NCI-H524 treated with DMSO at 0.1 percent for 48 hours (cell line): ENCODE data around the gene SASH1.

Experiments
- DNase-seq: peaks from one replicate; lab custom pipeline; 2025; lab: John Stamatoyannopoulos, UW

Gene SASH1

DNA sequence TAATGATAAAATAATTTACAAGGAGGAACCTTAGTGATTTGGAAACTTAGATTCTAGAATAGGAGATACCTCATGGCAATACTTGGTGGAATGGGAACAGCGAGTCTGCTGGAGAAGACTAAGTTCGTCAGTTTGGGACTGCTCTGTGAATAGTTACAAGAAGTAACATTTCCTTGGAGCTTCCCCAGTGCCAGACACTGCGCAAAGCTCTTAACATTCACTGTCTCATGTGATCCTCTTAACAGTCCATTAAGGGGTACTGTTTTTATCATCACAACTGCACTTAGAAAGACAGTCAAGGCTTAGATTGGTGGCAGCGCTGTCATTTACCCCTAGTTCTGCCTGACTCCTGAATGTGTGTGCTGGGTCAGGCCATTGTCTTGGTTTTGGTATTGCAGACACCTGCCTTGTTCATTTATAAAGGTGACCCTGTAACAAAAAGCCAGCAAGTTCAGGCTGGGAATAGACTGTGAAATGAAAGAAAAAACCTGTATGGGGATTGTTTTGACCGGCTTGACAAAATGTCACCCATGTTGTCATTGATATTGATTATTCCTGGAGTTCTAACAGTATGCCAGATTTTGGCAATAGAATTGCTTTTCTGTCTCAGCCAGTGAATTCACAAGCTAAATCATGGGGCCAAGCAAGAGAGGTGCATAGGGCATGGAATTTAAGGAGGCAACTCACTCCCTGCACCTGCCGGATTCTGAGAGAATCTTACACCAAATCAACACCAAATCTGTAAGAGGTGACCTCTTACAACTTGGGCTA lies 118.4 kb downstream of the SASH1 start:
- DNase-seq = no peak

DNA sequence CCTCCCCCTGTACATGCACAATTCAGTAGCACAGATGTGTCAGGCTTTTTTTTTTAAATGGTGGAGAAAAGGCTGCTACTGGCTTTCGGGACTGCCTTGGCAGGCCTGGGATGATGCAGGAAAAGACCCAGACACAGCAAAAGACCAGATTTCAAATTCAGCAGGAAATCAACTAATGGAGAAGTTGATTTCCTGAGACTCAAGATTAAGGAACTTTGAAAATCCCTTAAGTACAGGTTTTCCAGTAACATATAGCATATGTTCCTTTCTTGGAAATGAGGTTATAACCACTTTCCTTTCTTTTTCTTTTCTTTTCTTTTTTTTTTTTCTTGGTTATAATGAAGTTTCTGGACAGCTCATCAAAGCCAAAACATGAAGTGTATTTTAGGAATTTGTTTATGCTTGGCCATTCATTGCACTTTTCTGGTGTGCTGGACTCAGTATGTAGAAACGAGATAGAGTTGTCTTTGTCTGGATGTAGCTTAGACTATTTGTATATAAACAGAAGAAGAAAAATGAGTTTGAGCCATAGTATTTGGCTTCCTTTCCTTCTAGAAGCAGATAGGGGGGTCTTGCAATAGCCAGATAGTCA lies 119.4 kb downstream of the SASH1 start:
- no peak for DNase-seq

DNA sequence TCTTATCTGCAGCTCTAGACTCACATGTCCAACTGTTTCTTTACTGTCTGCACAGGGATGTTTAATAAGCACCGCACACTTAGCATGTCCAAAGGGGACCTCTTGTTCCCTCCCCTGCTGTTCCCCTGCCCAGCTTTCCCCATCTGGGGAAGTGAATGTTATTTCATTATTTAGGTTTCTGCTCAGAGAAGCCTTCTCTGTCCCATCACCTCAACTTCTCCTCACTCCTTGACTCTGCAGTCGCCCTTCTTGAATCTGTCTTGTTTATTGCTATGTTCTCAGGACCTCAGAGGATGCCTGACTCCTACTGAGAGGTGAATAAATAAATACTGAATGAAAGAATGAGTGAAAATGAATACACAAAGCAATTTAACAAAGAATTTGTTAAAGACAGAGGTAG lies 121.0 kb downstream of the SASH1 start:
- peak; percentile 12 for DNase-seq

DNA sequence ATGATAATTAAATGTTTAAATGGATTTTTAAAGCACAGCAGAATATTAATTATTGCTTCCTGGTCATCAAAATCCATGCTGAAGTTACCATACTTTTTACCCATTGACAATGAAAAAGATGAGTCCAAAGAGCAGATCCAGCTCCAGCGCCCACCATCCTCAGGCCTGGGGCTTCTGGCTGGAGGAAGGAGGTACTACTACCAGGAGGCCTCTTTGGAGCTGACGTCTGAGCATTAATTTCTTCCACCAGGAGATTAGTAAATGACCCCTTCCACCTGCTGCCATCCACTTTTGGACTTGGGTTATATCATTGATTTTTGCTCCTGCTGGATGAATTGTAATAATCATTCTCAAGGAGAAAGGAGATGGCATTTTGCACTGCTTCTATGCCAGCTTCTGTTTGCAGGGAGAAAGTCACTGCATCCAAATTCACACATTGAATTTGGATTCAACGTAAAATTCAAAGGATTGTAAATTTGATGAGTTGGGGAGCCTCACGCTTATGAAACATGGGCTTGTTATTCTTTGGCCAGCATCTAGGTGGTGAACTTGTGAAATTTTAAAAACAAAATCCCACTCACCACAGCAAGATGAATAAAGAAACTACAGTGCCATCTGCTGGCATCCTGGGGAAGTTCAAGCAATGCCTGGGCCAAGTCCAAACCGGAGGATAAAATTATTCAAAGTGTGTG lies 121.8 kb downstream of the SASH1 start:
- DNase-seq = peak; percentile 87

DNA sequence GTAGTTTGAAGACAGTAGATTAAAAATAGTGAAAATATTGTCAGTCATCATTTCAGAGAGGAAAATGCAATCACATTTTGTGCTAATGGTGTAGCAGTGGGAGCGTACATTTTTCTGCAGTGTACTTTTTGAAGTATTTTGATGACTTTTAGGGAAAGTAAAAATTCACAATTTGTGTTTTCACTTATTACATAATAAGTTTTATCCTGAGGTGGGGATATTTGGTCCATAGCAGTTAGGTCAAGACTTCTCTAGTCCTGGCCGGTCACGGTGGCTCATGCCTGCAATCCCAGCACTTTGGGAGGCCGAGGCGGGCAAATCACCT lies 122.3 kb downstream of the SASH1 start:
- DNase-seq = no peak

DNA sequence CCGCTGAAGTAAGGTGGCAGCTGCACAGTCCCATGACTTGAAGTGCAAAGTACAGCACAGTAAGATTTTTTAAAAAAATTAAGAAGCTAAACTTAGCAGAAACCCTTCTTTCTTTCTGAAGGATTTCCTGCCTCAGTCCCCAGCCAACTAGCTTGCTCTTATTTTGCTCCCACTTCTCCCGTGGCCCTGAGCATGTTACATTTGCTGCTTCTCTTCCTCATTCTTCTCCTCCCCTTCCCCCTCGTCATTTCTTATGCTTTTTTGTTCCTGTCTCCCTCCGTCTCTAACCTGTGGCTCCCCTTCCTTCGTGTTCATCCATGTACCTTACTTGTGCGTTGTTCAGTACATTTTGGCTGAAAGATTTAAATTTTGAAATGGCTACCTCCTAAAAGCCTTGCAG lies 123.0 kb downstream of the SASH1 start:
- no peak for DNase-seq

DNA sequence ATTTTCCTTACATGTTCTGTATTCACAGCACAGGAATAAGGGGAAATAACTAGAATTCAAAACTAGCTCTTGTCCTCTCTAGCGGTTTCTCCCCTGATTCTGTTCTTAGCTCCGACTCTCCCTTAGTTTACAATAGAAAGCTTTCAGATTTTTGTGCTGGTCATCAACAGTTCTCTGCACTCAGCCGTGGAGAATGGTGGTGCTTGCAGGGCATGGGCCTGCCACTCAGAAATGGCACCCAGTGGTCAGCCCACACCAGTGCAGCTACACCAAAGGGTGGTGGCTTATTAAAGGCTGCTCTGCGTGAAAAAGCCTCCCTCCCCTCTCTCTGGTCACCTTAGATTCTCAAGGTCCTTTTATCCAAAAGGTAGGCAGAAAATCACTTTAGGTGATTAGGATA lies 123.5 kb downstream of the SASH1 start:
- DNase-seq = no peak

DNA sequence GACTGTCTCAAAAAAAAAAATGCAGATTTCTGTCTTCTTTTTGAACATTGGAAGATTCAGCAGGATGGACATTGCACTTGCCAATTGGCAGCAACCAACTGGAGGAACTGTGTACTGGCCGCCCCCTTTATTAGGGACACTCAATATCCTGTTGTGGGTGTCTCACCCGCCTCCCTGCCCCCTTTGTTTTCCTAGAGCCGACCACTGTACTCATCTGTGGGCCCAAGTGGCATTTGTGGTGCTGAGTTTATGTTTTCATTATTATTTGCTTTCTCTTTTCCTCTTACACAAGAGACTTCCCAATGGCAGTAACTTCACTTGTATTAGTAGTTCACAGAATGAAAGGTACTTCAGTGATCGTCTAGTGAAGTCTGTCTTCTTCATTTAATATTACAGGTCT lies 125.3 kb downstream of the SASH1 start:
- DNase-seq = no peak

DNA sequence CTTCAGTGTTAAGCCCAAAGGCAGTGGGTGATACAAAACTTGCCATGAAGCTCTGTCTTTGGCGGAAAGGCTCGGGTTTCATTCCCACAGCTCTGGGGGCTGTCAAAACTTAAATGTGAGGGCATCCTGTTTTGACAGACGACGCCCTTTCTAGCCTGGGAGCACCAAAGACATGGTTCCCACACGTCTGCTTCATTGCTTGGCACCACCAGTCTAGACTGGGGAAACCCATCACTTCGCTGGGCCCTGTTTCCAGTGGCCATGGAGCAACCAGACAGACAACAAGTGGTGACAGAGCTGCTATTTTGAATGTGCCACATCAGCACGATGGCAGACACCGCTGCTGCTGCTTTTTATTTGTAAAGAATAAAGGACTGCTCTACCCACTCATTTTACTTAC lies 127.5 kb downstream of the SASH1 start:
- DNase-seq = no peak

DNA sequence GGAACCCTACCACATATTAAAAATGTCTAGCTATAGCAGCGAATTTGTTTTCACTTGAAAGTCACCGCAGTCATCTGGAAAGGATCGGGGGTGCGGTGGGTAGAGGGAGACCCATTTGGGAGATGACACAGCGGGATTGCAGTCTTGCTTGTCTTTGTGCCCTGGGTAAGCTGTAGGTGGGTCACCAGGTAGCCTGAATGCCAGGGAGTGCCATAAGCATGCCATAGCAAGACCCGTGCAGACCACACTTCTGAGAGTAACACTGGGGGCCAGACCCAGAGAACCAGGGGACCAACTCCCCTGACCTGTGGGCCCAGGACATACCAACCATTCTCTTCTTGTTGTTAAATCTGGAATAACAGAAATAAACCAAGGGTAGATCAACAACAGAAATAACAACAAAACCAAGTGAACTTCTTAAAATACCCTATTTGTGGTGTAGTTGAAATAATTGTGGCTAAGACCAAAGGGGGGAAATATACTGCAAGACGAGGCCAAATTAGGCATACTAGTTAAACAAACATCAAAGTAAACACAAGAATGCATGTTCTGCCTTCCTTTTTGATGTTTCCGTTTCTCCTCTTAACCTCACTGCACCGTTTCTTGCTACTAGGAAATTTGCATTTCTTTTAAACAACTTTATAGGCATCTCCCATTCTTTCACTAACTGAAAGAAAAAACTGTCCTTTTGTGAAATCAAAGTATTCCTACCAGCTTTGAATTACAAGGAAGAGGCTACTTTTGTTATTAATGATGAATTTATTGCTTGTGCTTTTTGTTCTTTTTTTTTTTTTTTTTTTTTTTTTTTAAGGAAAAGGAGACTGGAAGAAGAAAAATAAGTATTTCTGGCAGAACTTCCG lies 128.2 kb downstream of the SASH1 start:
- DNase-seq = no peak

DNA sequence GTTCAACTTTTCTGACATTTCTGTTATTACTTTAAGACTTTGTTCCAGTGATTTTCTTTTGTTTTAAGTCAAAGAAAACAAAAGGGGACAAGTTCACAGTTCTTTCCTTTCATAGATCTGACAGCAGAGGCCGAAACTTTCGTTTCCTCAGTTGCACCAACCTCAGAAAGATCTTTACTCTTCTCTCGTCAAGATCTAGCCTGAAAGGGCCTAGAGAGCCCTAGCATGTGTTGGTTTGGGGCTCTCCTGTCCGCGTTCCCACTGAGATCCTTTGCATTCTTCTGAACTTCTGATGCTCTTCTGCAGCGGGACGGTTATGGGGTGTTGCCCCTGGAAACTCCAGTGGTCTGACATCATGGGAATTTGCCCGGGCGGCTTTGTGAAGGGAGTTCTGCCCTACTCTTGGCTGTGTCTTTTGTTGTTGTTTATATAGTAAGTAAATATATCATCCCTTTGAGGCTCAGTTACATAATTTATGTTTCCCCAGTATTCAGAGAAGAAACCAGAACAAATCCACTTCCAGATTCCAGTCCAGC lies 129.1 kb downstream of the SASH1 start:
- no peak for DNase-seq

DNA sequence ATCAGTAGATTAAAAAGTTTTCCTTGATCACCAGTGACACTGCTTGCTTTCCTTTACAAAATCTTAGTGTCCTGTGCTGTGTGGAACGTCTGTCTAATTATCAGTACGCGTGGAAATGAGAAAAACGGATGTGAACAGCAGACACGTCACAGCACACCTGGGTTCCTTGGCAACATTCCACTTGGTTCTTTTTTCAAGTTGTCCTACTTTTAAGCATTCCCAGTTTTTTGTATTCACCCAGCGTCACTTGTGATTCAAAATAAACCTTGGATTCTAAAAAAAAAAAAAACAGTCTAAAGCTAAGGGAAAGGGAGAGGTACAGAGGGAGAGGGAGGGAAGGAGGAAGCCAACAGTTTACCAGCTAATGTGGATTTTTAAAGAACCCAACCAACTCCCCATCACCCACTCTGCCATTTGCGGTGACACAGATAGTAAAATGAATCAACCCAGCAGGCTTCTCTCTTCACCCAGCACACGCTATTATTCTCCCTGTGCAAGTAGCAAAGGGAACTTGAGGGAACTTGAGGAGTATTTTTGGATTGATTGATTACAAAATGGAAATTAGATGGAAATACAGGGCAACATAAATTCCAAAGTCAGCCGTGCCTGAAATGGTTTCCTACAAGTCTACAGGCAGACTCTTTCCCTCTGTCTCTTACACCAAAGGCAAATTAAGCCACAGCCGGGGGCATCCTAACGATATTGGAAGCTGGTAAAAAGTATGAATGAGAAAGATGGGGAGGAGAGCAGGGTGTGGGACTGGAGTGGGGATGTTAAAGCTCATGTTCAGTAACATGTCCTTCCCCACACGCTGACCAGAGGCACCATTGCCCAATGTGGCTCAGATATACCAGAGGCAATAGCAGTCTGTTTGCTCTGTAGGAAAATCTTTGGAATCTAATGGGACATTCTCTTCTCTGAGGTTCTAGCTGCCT lies 129.8 kb downstream of the SASH1 start:
- no peak for DNase-seq

DNA sequence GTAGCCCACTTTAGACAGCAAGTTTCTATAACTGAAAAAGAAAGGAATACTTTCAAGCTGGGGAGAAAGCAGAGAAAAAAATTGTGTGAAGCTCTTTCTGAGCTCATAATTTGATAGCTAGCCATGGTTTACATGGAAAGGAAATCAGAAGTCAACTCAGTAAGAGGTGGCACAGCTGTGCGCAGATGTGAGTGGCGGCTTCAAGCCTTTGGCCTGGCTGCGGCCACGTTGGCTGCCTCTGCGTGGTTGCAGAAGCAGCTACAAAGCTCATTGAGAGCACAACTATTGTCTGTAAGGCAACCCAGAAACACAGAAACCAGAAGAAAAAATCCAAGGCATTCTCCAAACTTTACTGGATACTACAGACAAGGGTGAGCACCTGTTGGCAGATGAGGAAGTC lies 136.9 kb downstream of the SASH1 start:
- DNase-seq = no peak

DNA sequence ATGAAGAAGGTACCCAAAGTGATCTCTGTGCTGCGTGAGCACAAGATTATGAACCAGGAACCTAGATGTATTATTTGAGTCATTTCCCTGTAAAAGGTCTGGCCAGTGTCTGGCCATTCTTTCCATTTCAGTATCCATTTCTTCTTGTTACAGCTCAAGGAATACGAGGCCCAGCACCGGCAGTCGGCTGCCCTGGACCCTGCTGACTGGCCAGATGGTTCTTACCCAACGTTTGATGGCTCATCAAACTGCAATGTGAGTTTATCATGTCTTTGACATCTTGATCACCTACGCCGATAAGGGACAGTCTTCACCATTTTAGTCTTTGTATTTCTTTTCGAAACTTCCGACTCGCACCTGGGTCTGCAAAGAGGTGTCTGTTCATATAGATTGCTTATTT lies 144.8 kb downstream of the SASH1 start:
- DNase-seq = no peak

DNA sequence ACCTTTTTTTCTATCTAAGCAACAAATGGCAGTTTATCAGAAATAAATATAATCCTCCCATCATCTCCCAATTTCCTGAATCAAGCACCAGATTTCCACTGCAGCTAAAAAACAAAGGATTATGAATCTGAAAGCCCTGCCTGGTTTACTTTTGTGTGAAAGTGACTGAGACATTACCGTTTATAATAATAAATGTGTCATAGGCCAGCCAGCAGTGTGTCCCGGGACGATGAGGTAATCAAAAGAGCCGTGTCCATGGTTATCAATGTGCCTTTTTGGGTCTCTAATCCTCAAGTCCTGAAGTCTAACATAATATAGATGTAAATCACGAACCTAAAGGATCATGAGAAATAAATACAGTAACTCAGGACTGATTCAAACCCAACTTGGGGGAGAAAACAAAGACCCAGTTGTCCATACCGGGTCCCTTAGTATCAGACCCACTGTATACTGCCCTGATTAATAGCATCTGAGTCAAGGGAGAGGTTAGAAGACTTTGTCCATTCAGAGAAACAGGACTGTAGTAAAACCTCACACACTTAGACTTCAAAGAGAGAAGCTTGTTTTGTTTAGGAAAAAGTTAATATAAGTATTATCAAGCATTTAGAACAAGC lies 149.1 kb downstream of the SASH1 start:
- DNase-seq = no peak

DNA sequence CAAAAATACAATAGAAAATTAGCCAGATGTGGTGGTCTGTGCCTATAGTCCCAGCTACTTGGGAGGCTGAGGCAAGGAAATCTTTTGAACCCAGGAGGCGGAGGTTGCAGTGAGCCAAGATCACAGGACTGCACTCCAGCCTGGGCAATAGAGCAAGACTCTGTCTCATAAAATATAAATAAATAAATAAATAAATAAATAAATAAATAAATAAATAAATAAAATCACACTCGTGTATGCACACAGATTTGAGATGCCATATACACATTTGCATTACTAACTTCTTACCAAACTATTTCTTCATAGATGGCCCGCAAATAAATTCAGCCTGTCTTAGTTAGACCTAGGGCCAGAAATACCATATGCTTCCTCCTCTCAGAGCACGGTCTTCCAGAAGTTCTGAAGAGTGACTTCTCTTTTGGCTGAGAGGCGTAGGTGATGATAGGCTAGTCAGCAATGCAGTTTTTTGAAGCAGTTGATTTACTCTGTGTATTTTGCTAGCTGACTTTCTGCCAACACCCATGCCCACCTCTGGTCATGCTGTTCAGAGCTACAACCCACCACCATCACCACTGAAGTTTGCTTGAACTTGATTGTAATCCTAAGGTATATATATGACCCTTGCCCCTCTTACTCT lies 150.1 kb downstream of the SASH1 start:
- no peak for DNase-seq

DNA sequence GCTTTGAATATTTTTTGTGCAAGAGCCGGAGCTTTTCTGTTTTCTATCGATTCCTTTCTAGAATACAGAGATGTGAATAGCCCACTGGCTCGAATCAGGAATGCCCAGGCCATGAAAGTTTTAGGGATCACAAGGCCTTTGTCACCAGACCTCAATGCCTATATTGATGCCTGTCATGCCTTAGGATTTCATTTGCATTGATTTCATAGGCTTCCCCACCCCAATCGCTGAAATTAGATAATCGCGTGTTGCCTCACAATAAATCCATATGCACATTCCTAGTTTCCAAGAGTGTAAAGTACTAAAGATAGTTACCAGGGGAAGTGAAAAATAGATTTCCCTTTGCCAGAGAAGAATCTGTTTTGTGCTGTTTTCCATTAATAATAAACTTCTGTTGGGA lies 150.8 kb downstream of the SASH1 start:
- no peak for DNase-seq

DNA sequence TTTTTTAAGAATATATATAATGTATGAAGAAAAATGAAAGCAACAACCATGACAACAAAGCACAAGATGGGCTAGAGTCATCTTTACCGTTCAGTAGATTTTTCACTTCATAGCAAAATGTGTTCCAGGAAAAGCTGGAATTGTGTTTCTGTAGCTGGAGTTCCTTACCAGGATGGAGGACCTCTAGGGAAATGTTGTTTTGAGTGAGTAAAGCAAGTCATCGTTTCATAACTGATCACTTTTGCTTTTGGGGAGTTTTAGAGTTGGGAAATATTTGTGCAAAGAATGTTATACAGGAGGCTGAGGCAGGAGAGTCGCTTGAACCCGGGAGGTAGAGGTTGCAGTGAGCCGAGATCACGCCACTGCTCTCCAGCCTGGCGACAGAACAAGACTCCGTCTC lies 151.6 kb downstream of the SASH1 start:
- DNase-seq = no peak

DNA sequence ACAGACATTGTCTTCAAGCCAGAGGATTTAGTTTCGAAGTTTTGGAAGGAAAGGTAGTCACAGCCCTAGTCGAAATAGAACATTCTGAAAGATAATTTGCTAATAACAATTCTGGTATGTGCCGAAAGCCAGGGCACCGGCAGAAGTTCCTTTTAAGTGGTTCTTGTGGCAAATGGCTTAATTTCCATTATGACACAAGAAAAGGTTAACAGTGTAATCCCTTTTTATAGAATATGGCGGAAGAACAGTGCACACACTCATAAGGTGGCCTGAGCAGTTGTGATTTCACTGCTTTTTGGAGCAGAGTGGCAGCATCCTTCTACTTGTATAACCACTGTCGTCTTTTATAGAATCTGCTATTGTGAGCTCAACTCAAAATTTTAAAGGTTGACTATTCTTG lies 152.4 kb downstream of the SASH1 start:
- DNase-seq = no peak

DNA sequence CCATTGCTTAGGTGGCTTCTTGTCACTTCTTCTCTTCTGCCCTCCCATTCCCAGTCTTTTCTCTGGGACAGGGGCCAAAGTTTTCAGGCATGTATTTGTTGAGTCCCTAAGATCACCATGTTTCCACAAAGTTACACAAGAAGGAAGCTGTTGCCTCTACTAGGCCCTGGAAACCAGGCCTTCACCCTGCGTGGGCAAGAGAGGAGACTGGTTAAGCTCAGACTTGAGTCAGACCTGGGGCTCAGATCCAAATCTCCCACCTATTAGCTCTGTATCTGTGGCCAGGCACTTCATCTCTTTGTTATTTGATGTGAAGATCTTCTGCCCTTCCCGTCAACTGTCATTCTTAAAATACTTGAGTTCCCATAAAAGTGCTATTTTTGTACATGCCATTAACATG lies 154.6 kb downstream of the SASH1 start:
- DNase-seq = no peak
